SK-N-SH (cell line): ENCODE results near the gene GPER1.

Experiments used
- CTCF ChIP-seq: fragments of 200-600 bp; sonication (generic); IDR thresholded peaks from 2 replicates; pipeline ENCODE4 v1.6.1; 2017; ENCODE audit warnings: antibody characterized with exemption, mild to moderate bottlenecking, moderate library complexity
- EP300 ChIP-seq, 2 experiments: IDR thresholded peaks; 2 replicates each; pipeline versions ENCODE4 v1.4.0 to v1.6.1; 2012; ENCODE audit warnings: borderline replicate concordance in 1 of 2, low read depth in 1 of 2, low read length in 1 of 2
- JUND ChIP-seq: IDR thresholded peaks from 2 replicates; pipeline ENCODE4 v1.4.0; 2012
- MEF2A ChIP-seq: IDR thresholded peaks from 2 replicates; pipeline ENCODE4 v1.4.0; 2012; ENCODE audit warnings: low read depth, borderline replicate concordance
- PBX3 ChIP-seq: IDR thresholded peaks from 2 replicates; pipeline ENCODE4; 2012
- RAD21 ChIP-seq: IDR thresholded peaks from 2 replicates; pipeline ENCODE4 v1.6.1; 2012; ENCODE audit warnings: mild to moderate bottlenecking, low read length
- RCOR1 ChIP-seq: fragments of 150-350 bp; IDR thresholded peaks from 2 replicates; pipeline ENCODE4 v1.6.1; 2017; ENCODE audit warnings: antibody characterized with exemption, low read length
- SMC3 ChIP-seq: IDR thresholded peaks from 2 replicates; pipeline ENCODE4 v1.6.1; 2012; ENCODE audit warnings: low read depth, low read length, improper control_type of control experiment
- TAF1 ChIP-seq: IDR thresholded peaks from 2 replicates; pipeline ENCODE4 v1.6.1; 2012; ENCODE audit warnings: low read depth, mild to moderate bottlenecking, low read length, moderate library complexity, borderline replicate concordance
- TEAD4 ChIP-seq: IDR thresholded peaks from 2 replicates; pipeline ENCODE4 v1.4.0; 2012; ENCODE audit warnings: mild to moderate bottlenecking, borderline replicate concordance; ENCODE audit not compliant: insufficient read depth
- YY1 ChIP-seq: IDR thresholded peaks from 2 replicates; pipeline ENCODE4 v1.4.0; 2012; ENCODE audit warnings: low read depth, mild to moderate bottlenecking
- TF ChIP-seq, protein P1 (sequence below): IDR thresholded peaks from 2 replicates; pipeline ENCODE4 v1.4.0; 2012; ENCODE audit warnings: low read depth

DNA sequence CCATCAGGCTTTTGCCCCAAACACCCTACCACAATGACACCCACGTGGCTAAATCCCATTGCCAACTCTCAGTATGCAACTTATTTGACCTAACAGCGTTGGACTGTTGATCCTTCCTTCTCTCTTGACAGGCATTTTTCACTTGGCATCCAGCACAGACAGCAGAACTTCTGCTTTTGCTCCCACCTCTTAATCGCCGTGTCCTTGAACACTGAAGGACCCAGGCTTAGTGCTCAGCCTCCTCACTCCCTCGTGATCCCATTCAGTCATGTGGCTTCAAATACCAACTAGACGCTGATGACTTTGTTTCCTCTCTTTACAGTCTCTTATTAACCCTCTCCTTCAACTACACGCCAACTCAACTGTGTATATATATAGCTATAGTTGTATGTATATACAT, 47.0 kb downstream of the GPER1 start:
- TF ChIP-seq TAF1 (no peak), CTCF (no peak), TEAD4 (no peak), SMC3 (no peak), RCOR1 (no peak), JUND (no peak), MEF2A (no peak), YY1 (no peak), EP300 (IDR thresholded peaks at IDR 0.05; ENCODE audit: borderline replicate concordance in 1 of 2, low read depth in 1 of 2, low read length in 1 of 2) (no peak), RAD21 (no peak), PBX3 (no peak)
- TF ChIP-seq, protein P1, sequence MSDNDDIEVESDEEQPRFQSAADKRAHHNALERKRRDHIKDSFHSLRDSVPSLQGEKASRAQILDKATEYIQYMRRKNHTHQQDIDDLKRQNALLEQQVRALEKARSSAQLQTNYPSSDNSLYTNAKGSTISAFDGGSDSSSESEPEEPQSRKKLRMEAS: no peak
